ENCODE data around the gene SYT6.

DNA sequence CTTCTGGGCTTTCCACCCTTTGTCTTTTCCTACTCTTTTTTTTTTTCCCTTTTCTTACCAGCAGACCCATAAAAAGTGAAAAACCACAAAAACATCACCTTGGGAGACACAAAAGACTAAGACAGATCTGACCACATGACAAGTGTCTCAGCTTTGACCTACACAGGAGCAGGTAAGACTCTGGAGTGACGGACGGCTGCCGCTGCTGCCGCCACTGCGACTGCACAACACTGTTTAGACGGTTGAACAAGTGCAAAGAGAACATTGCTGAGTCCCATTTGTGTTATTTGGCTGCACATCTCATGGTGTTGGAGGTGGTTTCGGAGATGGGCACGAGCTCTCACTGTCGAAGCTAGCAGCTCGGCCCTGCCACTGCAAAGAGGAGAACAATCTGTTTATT, 62.0 kb downstream of the SYT6 start:
- TF ChIP-seq, protein P1, sequence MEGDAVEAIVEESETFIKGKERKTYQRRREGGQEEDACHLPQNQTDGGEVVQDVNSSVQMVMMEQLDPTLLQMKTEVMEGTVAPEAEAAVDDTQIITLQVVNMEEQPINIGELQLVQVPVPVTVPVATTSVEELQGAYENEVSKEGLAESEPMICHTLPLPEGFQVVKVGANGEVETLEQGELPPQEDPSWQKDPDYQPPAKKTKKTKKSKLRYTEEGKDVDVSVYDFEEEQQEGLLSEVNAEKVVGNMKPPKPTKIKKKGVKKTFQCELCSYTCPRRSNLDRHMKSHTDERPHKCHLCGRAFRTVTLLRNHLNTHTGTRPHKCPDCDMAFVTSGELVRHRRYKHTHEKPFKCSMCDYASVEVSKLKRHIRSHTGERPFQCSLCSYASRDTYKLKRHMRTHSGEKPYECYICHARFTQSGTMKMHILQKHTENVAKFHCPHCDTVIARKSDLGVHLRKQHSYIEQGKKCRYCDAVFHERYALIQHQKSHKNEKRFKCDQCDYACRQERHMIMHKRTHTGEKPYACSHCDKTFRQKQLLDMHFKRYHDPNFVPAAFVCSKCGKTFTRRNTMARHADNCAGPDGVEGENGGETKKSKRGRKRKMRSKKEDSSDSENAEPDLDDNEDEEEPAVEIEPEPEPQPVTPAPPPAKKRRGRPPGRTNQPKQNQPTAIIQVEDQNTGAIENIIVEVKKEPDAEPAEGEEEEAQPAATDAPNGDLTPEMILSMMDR (IDR thresholded peaks at IDR 0.05; ENCODE audit: insufficient read depth, low read length, poor library complexity, severe bottlenecking): no peak
- TF ChIP-seq EZH2phosphoT487 (conservative IDR thresholded peaks at IDR 0.05; ENCODE audit: low read length): no peak

Data from SU-DHL-6 (cell line).